GM23248 (cell line): ENCODE measurements around the gene USP32.

Experiments used
- EZH2 ChIP-seq: fragments of 200-600 bp; sonication (generic); IDR thresholded peaks from 2 replicates; pipeline ENCODE4 v1.6.1; 2018; ENCODE audit warnings: antibody characterized with exemption, mild to moderate bottlenecking; ENCODE audit not compliant: insufficient read depth, poor library complexity, severe bottlenecking
- EZH2phosphoT487 ChIP-seq: fragments of 200-600 bp; sonication (generic); IDR thresholded peaks from 2 replicates; pipeline ENCODE4 v1.6.1; 2018; ENCODE audit warnings: antibody characterized with exemption, moderate library complexity, mild to moderate bottlenecking, low read depth; ENCODE audit not compliant: insufficient read depth

DNA sequence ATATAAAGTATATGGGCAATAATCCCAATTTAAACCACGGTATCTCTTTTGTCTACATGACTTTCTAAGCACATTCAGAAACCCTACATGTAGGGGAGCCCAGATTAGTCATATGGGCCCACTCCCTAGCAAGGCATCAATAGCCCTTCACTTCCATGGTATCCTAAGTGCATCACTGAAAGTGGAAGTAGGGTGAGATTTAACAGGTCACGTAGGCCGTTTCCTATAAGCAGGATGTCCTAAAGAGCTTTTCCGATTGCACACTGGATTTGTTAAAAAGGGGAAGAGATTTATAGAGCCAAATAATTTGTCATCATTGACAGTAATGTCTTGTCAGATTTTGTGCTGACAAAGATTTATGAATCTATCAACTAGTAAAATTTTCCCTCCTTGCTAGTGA is 203.2 kb downstream of the USP32 start:
- TF ChIP-seq EZH2phosphoT487 (no peak), EZH2 (no peak)
